PC-3 (cell line): Measurements from ENCODE around the gene IFNGR1. TPM values are rescaled to one million over a fixed set of nuclear protein-coding genes. Genes with fewer than 3 reads are reported as not detected.

Source experiments
- ATAC-seq: fragments of 200-7000 bp; cut with Tn5 transposase; 2 replicates; pipeline ENCODE4 v1.9.1; 2020; ENCODE audit warnings: mild to moderate bottlenecking, moderate library complexity
- BruUV-seq: library from RNA; stranded (reverse); fragments of 400-500 nt; replicated peaks from 2 replicates; lab custom pipeline; 2021; lab: Mats Ljungman, UMichigan
- CTCF ChIA-PET: fragments of 300-600 bp; sonication (Branson Sonifier 250); formaldehyde crosslinking; loops from one replicate; lab custom pipeline; 2022; ENCODE audit warnings: antibody characterized with exemption; lab: Charles Lee
- POLR2A ChIA-PET: fragments of 300-600 bp; sonication (Branson Sonifier 250); formaldehyde crosslinking; loops from one replicate; lab custom pipeline; 2022; ENCODE audit warnings: antibody characterized with exemption; ENCODE audit not compliant: unreplicated experiment; lab: Charles Lee
- DNase-seq: peaks from one replicate; pipeline ENCODE4 v3.0.0-alpha.2; 2015
- H2AFZ ChIP-seq: fragments of 300-600 bp; sonication (generic); 2 replicates; pipeline ENCODE4 v1.6.0; 2016; ENCODE audit warnings: antibody characterized with exemption, low read length
- H3F3A ChIP-seq: fragments of 300-600 bp; sonication (generic); one replicate; pipeline ENCODE4 v1.6.0; 2017; ENCODE audit warnings: antibody characterized with exemption, low read length, control low read depth, mild to moderate bottlenecking; ENCODE audit not compliant: unreplicated experiment
- H3K27ac ChIP-seq: fragments of 300-600 bp; sonication (generic); 2 replicates; pipeline ENCODE4 v1.5.1; 2016; ENCODE audit warnings: mild to moderate bottlenecking, low read length
- H3K27me3 ChIP-seq: fragments of 300-600 bp; sonication (generic); 2 replicates; pipeline ENCODE4 v1.6.1; 2016; ENCODE audit warnings: low read length, mixed read lengths
- H3K36me3 ChIP-seq: fragments of 300-600 bp; sonication (generic); 2 replicates; pipeline ENCODE4 v1.6.1; 2016; ENCODE audit warnings: low read depth, mixed run types, low read length, mixed read lengths
- H3K4me1 ChIP-seq: fragments of 300-600 bp; sonication (generic); 2 replicates; pipeline ENCODE4 v1.5.1; 2016; ENCODE audit warnings: low read length; ENCODE audit not compliant: insufficient read depth
- H3K4me2 ChIP-seq: fragments of 300-600 bp; sonication (generic); 2 replicates; pipeline ENCODE4 v1.6.0; 2016; ENCODE audit warnings: low read length
- H3K4me3 ChIP-seq: fragments of 300-600 bp; sonication (generic); 2 replicates; pipeline ENCODE4 v1.5.1; 2016; ENCODE audit warnings: mild to moderate bottlenecking, low read length, mixed read lengths
- H3K79me2 ChIP-seq: fragments of 300-600 bp; sonication (generic); 2 replicates; pipeline ENCODE4 v1.6.1; 2017; ENCODE audit warnings: low read length, mixed read lengths
- H3K9ac ChIP-seq: fragments of 300-600 bp; sonication (generic); 2 replicates; pipeline ENCODE4 v1.6.0; 2016; ENCODE audit warnings: mild to moderate bottlenecking, low read length
- H3K9me2 ChIP-seq: fragments of 300-600 bp; sonication (generic); replicated peaks from 2 replicates; pipeline ENCODE4 v1.6.1; 2016; ENCODE audit warnings: mixed run types, low read length, mixed read lengths
- H3K9me3 ChIP-seq: fragments of 300-600 bp; sonication (generic); 2 replicates; pipeline ENCODE4 v1.6.1; 2016; ENCODE audit warnings: low read length, mixed read lengths
- H4K20me1 ChIP-seq: fragments of 300-600 bp; sonication (generic); 2 replicates; pipeline ENCODE4 v1.6.1; 2016; ENCODE audit warnings: low read length, mixed read lengths
- CTCF ChIP-seq: fragments of 300-600 bp; sonication (generic); conservative IDR thresholded peaks from 2 replicates; pipeline ENCODE4 v1.5.1; 2017; ENCODE audit warnings: antibody characterized with exemption, low read depth, mild to moderate bottlenecking, low read length
- EZH2 ChIP-seq: fragments of 300-600 bp; sonication (generic); IDR thresholded peaks from one replicate; pipeline ENCODE4 v1.6.1; 2017; ENCODE audit warnings: antibody characterized with exemption, mild to moderate bottlenecking, low read length; ENCODE audit not compliant: unreplicated experiment
- EZH2phosphoT487 ChIP-seq: fragments of 300-600 bp; sonication (generic); IDR thresholded peaks from 2 replicates; pipeline ENCODE4 v1.6.1; 2018; ENCODE audit warnings: mild to moderate bottlenecking, antibody characterized with exemption, low read length, borderline replicate concordance
- intact Hi-C: fragments of 100-400 bp; cut with micrococcal nuclease; formaldehyde crosslinking; loops from 2 replicates; pipeline ENCODE4 v1.9.0; 2023
- total RNA-seq: library from RNA; depleted of rRNA; stranded (reverse); fragments of >200 nt; gene quantifications from 2 replicates; pipeline ENCODE4 v1.2.3, GENCODE V29; 2014

IFNGR1 gene
- total RNA-seq, 1 experiment from 2014 or later, result 24.6 TPM

- POLR2A ChIA-PET, result no interaction called here
- intact Hi-C loops, result no loop called here
Measured at GRCh38 chr6:137185290-137185689, 33.9 kb downstream of the IFNGR1 start.

GRCh38 chr6:137182654-137183073 lies 36.5 kb downstream of the IFNGR1 start:
- DNase-seq, result no peak
- no peak overlapping the region for H3K4me3 ChIP-seq
- no peaks in the 10 kb centered on the region for H4K20me1 ChIP-seq
- TF ChIP-seq EZH2phosphoT487, result no peak
- TF ChIP-seq CTCF, result no peak
- no peak for TF ChIP-seq EZH2
- H3F3A ChIP-seq, result no peaks in the 10 kb centered on the region
- no peak overlapping the region for H3K4me2 ChIP-seq
- no TSS peak for BruUV-seq
- H2AFZ ChIP-seq, result no peak overlapping the region
- peaks cover 21% of the 10 kb centered on the region; the same call in 1 of the 2 replicates for H3K9me3 ChIP-seq
- H3K9me2 ChIP-seq, result no peaks in the 10 kb centered on the region
- intact Hi-C loops, result no loop called here
- ChIA-PET CTCF (no interaction called here), POLR2A (no interaction called here)
- H3K27me3 ChIP-seq, result no peaks in the 10 kb centered on the region
- ATAC-seq, result no peak
- no peaks in the 10 kb centered on the region for H3K4me1 ChIP-seq
- no peaks in the 10 kb centered on the region for H3K36me3 ChIP-seq
- no peaks in the 10 kb centered on the region for H3K79me2 ChIP-seq
- no peak overlapping the region for H3K9ac ChIP-seq
- H3K27ac ChIP-seq, result no peak overlapping the region

More at GRCh38 chr6:137185290-137185689, 33.9 kb downstream of the IFNGR1 start:
- Histone ChIP-seq H3K79me2 (no peaks in the 10 kb centered on the region), H3K36me3 (no peaks in the 10 kb centered on the region), H3K4me1 (no peaks in the 10 kb centered on the region), H3K4me3 (no peak overlapping the region), H2AFZ (no peak overlapping the region), H3K9me3 (peaks cover 34% of the 10 kb centered on the region; the same call in 1 of the 2 replicates), H3F3A (no peaks in the 10 kb centered on the region), H3K9me2 (no peaks in the 10 kb centered on the region), H3K4me2 (no peak overlapping the region), H3K27me3 (no peaks in the 10 kb centered on the region), H3K27ac (no peak overlapping the region), H4K20me1 (no peaks in the 10 kb centered on the region), H3K9ac (no peak overlapping the region)
- TF ChIP-seq CTCF, result no peak
- TF ChIP-seq EZH2phosphoT487, result no peak
- no peak for TF ChIP-seq EZH2
- BruUV-seq, result no TSS peak
- DNase-seq (no peak), ATAC-seq (no peak)
- CTCF ChIA-PET, result no interaction called here

- no peaks in the 10 kb centered on the region for H3K9me2 ChIP-seq
- POLR2A ChIA-PET, result no interaction called here
- no peak overlapping the region for H3K4me2 ChIP-seq
- no peaks in the 10 kb centered on the region for H3K27me3 ChIP-seq
- CTCF ChIA-PET, result no interaction called here
- no peaks in the 10 kb centered on the region for H4K20me1 ChIP-seq
- TF ChIP-seq CTCF (no peak), EZH2phosphoT487 (no peak), EZH2 (no peak)
- intact Hi-C loops, result no loop called here
- no TSS peak for BruUV-seq
- H3K9me3 ChIP-seq, result peaks cover 21% of the 10 kb centered on the region; the same call in 1 of the 2 replicates
- no peaks in the 10 kb centered on the region for H3K79me2 ChIP-seq
- H3K27ac ChIP-seq, result no peak overlapping the region
- DNase-seq (no peak), ATAC-seq (no peak)
- no peaks in the 10 kb centered on the region for H3K36me3 ChIP-seq
- no peak overlapping the region for H3K4me3 ChIP-seq
- no peaks in the 10 kb centered on the region for H3K4me1 ChIP-seq
- H3F3A ChIP-seq, result no peaks in the 10 kb centered on the region
- H2AFZ ChIP-seq, result no peak overlapping the region
- no peak overlapping the region for H3K9ac ChIP-seq
Measured at GRCh38 chr6:137181891-137182653, 37.1 kb downstream of the IFNGR1 start.
